ENCODE measurements around the gene FCGBP.
"Not testable (repeated sequence)": the region's sequence is repeated elsewhere in the genome, so short reads cannot be mapped to it uniquely, and the experiment has no call there.

The FCGBP gene

DNA sequence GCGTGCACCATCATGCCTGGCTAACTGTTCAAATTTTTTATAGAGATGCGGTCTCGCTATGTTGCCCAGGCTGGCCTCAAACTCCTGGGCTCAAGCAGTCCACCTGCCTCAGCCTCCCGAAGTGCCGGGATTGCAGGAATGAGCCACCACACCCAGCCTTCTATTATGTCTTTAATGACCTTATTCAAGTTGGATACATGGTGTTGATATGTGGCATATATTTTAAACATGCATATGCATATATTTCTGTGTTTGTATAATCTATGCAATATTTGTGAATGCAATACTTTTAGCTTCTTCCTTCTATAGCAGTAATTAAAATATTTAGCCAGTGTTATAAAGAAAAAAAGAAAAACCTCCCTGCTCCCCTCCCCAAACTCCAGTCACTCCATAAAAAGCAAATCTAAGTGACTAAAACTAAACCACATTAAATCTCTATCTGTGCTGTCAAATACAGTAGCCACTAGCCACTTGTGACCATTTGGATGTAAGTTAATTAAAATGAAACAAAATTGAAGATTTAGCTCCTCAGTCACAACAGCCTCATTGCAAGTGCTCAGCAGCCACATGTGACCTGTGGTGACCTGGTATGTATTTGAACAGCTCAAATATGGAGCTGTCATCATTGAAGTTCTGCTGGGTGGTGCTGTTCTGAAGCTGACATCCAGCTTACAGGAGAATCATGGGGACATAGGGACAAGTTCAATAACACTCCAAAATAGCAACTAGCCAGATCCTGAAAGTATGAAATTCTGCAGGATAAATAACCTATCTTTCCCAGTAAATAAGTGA, 27.4 kb downstream of the FCGBP start:
- H3K27me3 ChIP-seq (ENCODE audit: control insufficient read depth, insufficient read depth, low read length, poor library complexity, severe bottlenecking): no peaks in the 10 kb centered on the region
- no peaks in the 10 kb centered on the region for H3K36me3 ChIP-seq (ENCODE audit: control insufficient read depth, insufficient read depth, low read length)
- no peak overlapping the region for H3K4me3 ChIP-seq (ENCODE audit: insufficient read depth, low read depth, low read length)
- no peaks in the 10 kb centered on the region for H3K9me3 ChIP-seq (ENCODE audit: control insufficient read depth, low read length)
- WGBS, 2 experiments: 93% methylated on average over 5 of the region's 5 CpGs
- no peaks in the 10 kb centered on the region for H3K4me1 ChIP-seq (ENCODE audit: control insufficient read depth, insufficient read depth, low read length)
- no peak overlapping the region for H3K27ac ChIP-seq (ENCODE audit: insufficient read depth, low read depth, low read length, poor library complexity, severe bottlenecking)

- Histone ChIP-seq H3K4me1 (ENCODE audit: control insufficient read depth, insufficient read depth, low read length) (no peaks in the 10 kb centered on the region), H3K36me3 (ENCODE audit: control insufficient read depth, insufficient read depth, low read length) (no peaks in the 10 kb centered on the region), H3K27me3 (ENCODE audit: control insufficient read depth, insufficient read depth, low read length, poor library complexity, severe bottlenecking) (no peaks in the 10 kb centered on the region), H3K27ac (ENCODE audit: insufficient read depth, low read depth, low read length, poor library complexity, severe bottlenecking) (no peak overlapping the region), H3K4me3 (ENCODE audit: insufficient read depth, low read depth, low read length) (no peak overlapping the region), H3K9me3 (ENCODE audit: control insufficient read depth, low read length) (no peaks in the 10 kb centered on the region)
- 92 to 96% methylated on average over 8 of the region's 8 CpGs for WGBS, 2 experiments
Measured at GRCh38 chr19:39906283-39906682, 28.2 kb downstream of the FCGBP start.

DNA sequence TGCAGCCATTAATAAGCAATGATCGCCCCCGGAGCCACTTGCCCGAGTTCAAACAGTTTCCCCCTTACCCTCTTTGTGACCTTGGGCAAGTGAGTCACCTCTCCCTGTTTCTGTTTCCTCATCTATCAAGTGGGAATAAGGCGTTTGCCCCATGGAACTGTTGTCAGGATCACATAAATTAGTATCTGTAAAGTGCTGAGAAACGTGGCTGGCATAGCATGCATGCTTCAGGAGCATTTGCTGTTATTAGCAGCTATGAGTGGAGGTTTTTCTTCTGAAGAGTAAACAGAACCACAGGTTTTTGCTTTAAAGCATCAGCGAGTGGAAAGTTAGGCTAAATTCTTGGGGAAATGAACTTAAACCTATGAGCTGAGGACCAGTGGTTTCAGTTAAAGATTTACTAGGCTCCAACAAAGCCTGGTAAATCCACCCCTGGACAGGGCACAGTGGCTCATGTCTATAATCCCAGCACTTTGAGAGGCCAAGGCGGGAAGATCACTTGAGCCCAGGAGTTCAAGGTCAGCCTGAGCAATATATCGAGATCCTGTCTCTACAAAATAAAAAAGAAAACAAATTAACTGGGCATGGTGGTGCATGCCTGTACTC, 30.8 kb downstream of the FCGBP start:
- WGBS, 2 experiments: 64 to 78% methylated on average over 1 of the region's 8 CpGs
- H3K9me3 ChIP-seq (ENCODE audit: control insufficient read depth, low read length); H3K4me1 ChIP-seq (ENCODE audit: control insufficient read depth, insufficient read depth, low read length); H3K4me3 ChIP-seq (ENCODE audit: insufficient read depth, low read depth, low read length); H3K27ac ChIP-seq (ENCODE audit: insufficient read depth, low read depth, low read length, poor library complexity, severe bottlenecking); H3K27me3 ChIP-seq (ENCODE audit: control insufficient read depth, insufficient read depth, low read length, poor library complexity, severe bottlenecking); H3K36me3 ChIP-seq (ENCODE audit: control insufficient read depth, insufficient read depth, low read length): not testable (repeated sequence)

DNA sequence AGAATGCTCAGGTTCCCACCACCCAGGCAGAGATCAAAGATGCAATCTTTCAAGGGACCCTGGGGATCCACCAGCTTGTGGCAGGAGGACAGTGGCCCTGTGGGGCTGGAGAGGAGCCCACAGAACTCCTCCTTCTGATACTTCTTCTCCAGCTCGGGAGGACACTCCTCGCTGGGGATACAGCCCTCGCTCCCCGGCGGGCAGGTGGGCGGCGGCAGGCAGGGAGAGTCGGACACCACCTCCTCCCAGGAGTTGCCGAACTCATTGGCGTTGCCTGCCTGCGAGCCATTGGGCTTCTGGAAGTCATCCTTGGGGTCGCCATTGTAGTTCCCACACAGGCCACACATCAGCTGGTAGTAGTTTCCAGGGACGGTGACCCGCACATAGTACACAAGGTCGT, 32.1 kb downstream of the FCGBP start:
- H3K9me3 ChIP-seq (ENCODE audit: control insufficient read depth, low read length): not testable (repeated sequence)
- WGBS, 2 experiments: 95 to 99% methylated on average over 6 to 7 of the region's 15 CpGs

GRCh38 chr19:39901681-39902080, 32.8 kb downstream of the FCGBP start:
- H3K27me3 ChIP-seq (ENCODE audit: control insufficient read depth, insufficient read depth, low read length, poor library complexity, severe bottlenecking); H3K9me3 ChIP-seq (ENCODE audit: control insufficient read depth, low read length); H3K4me3 ChIP-seq (ENCODE audit: insufficient read depth, low read depth, low read length); H3K36me3 ChIP-seq (ENCODE audit: control insufficient read depth, insufficient read depth, low read length); H3K4me1 ChIP-seq (ENCODE audit: control insufficient read depth, insufficient read depth, low read length); H3K27ac ChIP-seq (ENCODE audit: insufficient read depth, low read depth, low read length, poor library complexity, severe bottlenecking): not testable (repeated sequence)
- WGBS, 2 experiments: 88 to 92% methylated on average over 1 of the region's 7 CpGs

More for the DNA sequence above, 32.1 kb downstream of the FCGBP start:
- not testable (repeated sequence) for H3K27ac ChIP-seq (ENCODE audit: insufficient read depth, low read depth, low read length, poor library complexity, severe bottlenecking); H3K36me3 ChIP-seq (ENCODE audit: control insufficient read depth, insufficient read depth, low read length); H3K27me3 ChIP-seq (ENCODE audit: control insufficient read depth, insufficient read depth, low read length, poor library complexity, severe bottlenecking); H3K4me3 ChIP-seq (ENCODE audit: insufficient read depth, low read depth, low read length); H3K4me1 ChIP-seq (ENCODE audit: control insufficient read depth, insufficient read depth, low read length)

DNA sequence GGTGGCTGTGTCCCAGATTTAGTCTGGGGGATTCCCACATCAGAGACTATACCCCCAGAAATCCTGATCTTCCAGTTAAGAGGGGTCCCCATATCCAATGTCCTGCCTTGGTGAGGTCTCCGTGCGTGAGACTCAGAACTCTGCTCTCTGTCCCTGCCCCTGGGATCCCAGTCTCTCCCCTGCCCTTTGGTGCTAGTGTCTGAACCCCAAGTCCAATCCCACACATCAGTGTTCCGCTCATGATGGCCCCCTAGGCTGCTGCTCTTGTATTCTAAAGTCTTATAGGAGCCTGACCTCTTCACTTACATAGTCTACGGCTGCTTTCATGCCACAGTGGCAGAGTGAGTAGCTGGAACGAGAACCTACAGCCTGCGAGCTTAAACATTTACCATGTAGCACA, 35.6 kb downstream of the FCGBP start:
- 0 to 9% methylated on average over 1 of the region's 6 CpGs for WGBS, 2 experiments
- not testable (repeated sequence) for H3K4me1 ChIP-seq (ENCODE audit: control insufficient read depth, insufficient read depth, low read length); H3K4me3 ChIP-seq (ENCODE audit: insufficient read depth, low read depth, low read length); H3K9me3 ChIP-seq (ENCODE audit: control insufficient read depth, low read length); H3K36me3 ChIP-seq (ENCODE audit: control insufficient read depth, insufficient read depth, low read length); H3K27me3 ChIP-seq (ENCODE audit: control insufficient read depth, insufficient read depth, low read length, poor library complexity, severe bottlenecking); H3K27ac ChIP-seq (ENCODE audit: insufficient read depth, low read depth, low read length, poor library complexity, severe bottlenecking)

DNA sequence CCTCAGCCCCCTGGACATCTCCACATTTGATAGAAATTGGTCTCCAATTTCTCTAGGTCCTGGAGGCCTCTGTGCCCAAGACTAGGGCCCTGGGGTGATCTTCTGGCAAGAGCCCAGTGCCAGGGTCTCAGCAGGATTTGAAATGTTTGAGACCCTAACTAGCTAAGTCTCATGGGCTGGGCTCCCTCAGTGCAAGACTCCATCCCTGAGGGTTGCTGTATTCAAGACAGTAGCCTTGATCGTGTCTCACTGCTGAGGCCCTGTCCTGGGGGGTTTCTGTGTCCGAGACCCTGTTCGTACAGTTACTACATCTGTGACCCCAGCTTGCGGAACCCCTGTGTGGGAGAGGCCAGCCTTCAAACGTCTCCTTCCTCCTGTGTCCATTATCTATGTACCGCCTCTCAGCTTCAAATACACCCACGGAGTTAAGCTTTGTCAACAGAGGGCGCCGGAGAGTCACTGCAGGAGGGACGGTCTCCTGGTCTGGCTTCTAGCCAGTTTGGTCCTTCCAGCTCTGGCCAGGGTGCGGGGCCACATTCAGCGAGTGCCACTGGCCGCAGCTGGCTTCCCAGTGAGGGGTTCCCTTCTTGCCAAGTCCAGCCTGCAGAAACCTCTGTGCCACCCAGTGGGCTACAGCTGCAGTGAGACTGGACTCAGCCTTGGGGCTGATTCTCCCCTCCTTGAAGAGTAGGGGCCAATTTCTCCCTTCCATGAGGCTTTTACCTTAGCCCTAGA, 36.8 kb downstream of the FCGBP start:
- H3K27me3 ChIP-seq (ENCODE audit: control insufficient read depth, insufficient read depth, low read length, poor library complexity, severe bottlenecking); H3K4me3 ChIP-seq (ENCODE audit: insufficient read depth, low read depth, low read length); H3K36me3 ChIP-seq (ENCODE audit: control insufficient read depth, insufficient read depth, low read length); H3K9me3 ChIP-seq (ENCODE audit: control insufficient read depth, low read length); H3K27ac ChIP-seq (ENCODE audit: insufficient read depth, low read depth, low read length, poor library complexity, severe bottlenecking); H3K4me1 ChIP-seq (ENCODE audit: control insufficient read depth, insufficient read depth, low read length): not testable (repeated sequence)
- WGBS, 2 experiments: 20 to 24% methylated on average over 10 to 12 of the region's 13 CpGs

- H3K4me1 ChIP-seq (ENCODE audit: control insufficient read depth, insufficient read depth, low read length); H3K9me3 ChIP-seq (ENCODE audit: control insufficient read depth, low read length); H3K4me3 ChIP-seq (ENCODE audit: insufficient read depth, low read depth, low read length); H3K27ac ChIP-seq (ENCODE audit: insufficient read depth, low read depth, low read length, poor library complexity, severe bottlenecking); H3K27me3 ChIP-seq (ENCODE audit: control insufficient read depth, insufficient read depth, low read length, poor library complexity, severe bottlenecking); H3K36me3 ChIP-seq (ENCODE audit: control insufficient read depth, insufficient read depth, low read length): not testable (repeated sequence)
- WGBS, 2 experiments: 91 to 94% methylated on average over 7 of the region's 11 CpGs
Measured at GRCh38 chr19:39895096-39895495, 39.3 kb downstream of the FCGBP start.

- H3K4me1 ChIP-seq (ENCODE audit: control insufficient read depth, insufficient read depth, low read length); H3K9me3 ChIP-seq (ENCODE audit: control insufficient read depth, low read length); H3K27ac ChIP-seq (ENCODE audit: insufficient read depth, low read depth, low read length, poor library complexity, severe bottlenecking); H3K27me3 ChIP-seq (ENCODE audit: control insufficient read depth, insufficient read depth, low read length, poor library complexity, severe bottlenecking); H3K4me3 ChIP-seq (ENCODE audit: insufficient read depth, low read depth, low read length); H3K36me3 ChIP-seq (ENCODE audit: control insufficient read depth, insufficient read depth, low read length): not testable (repeated sequence)
- no CpG with 5 or more reads among the region's 16 CpGs for WGBS, 2 experiments
Measured at GRCh38 chr19:39894236-39894606, 40.2 kb downstream of the FCGBP start.

DNA sequence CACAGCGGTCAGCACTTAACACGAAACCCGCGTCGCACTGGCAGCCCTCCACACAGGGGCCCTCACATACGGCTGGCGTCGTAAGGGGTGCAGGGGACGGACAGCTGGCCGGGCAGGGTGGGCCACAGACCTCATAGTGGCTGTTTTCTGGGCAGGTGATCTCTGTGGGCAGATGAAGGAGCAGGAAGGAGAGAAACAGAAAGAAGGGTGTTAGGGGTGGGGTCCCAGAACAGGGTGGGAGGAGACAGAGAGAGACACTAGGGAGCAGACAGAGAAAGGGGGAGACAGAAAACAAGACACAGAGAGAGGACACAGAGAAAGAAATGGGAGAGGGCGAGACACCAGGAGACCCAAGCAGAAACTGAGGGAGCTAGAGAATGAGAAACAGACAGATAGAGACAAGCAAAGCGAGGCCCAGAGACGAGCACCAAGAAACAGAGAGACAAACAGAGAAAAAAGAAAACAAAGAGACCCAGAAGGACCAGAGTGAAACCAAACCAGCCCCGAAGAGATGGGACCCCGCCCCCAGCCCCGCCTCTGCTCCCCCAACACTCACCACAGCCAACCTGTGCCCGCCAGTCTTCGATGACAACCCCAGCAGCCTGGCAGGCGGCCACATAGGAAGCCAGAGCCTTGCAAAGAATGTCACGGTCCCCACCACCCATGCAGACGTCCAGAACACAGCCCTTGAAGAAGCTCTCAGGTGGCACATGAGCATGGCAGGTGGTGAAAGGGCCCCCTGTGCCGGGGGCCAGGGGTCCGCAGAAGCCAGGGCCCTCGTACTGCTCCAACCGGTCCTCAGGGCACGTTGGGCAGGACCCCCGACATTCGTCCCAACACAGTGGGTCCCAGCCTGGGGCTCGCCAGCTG, 40.8 kb downstream of the FCGBP start:
- not testable (repeated sequence) for H3K9me3 ChIP-seq (ENCODE audit: control insufficient read depth, low read length); H3K36me3 ChIP-seq (ENCODE audit: control insufficient read depth, insufficient read depth, low read length); H3K4me3 ChIP-seq (ENCODE audit: insufficient read depth, low read depth, low read length); H3K4me1 ChIP-seq (ENCODE audit: control insufficient read depth, insufficient read depth, low read length); H3K27ac ChIP-seq (ENCODE audit: insufficient read depth, low read depth, low read length, poor library complexity, severe bottlenecking); H3K27me3 ChIP-seq (ENCODE audit: control insufficient read depth, insufficient read depth, low read length, poor library complexity, severe bottlenecking)
- 84 to 89% methylated on average over 15 to 19 of the region's 29 CpGs for WGBS, 2 experiments
